ENCODE results near the gene VMO1. TPM values are rescaled to one million over a fixed set of nuclear protein-coding genes. Genes with fewer than 3 reads are reported as not detected.

VMO1 gene
- total RNA-seq, 2 donors from 2014 or later: 0.75 to 1.0 TPM

GRCh38 chr17:4795168-4795567, 9.0 kb upstream of the VMO1 start:
- peaks cover 20% of the 10 kb centered on the region for H3K36me3 ChIP-seq (ENCODE audit: control insufficient read depth, insufficient read depth, low read length)
- no peaks in the 10 kb centered on the region for H3K4me1 ChIP-seq (ENCODE audit: control insufficient read depth, insufficient read depth, low read length)
- Mint-ChIP-seq H3K4me3 (peak overlapping the region; percentile 99), H3K36me3 (ENCODE audit: low read depth) (peaks cover 16% of the 10 kb centered on the region), H3K9me3 (peaks cover 2% of the 10 kb centered on the region), H3K27me3 (ENCODE audit: insufficient read depth) (peaks cover 32% of the 10 kb centered on the region), H3K4me1 (peaks cover 2% of the 10 kb centered on the region), H3K27ac (no peak overlapping the region)
- 100% methylated on average over 1 of the region's 1 CpG; no CpG with 5 or more reads in 1 of the 2 experiments for WGBS, 2 experiments (ENCODE audit: insufficient coverage in 1 of 2, insufficient read length in 1 of 2)
- H3K9me3 ChIP-seq (ENCODE audit: control insufficient read depth, low read length): peaks cover 5% of the 10 kb centered on the region
- peaks cover 25% of the 10 kb centered on the region for H3K27me3 ChIP-seq (ENCODE audit: control insufficient read depth, insufficient read depth, low read length, poor library complexity, severe bottlenecking)
- H3K9ac ChIP-seq (ENCODE audit: extremely low read depth, low read length, poor library complexity, severe bottlenecking): no peak overlapping the region
- DNase-seq: no peak
- H3K27ac ChIP-seq (ENCODE audit: low read depth, low read length): no peak overlapping the region
- peak overlapping the region; percentile 98 for H3K4me3 ChIP-seq (ENCODE audit: low read length)
- TF ChIP-seq, protein P1, sequence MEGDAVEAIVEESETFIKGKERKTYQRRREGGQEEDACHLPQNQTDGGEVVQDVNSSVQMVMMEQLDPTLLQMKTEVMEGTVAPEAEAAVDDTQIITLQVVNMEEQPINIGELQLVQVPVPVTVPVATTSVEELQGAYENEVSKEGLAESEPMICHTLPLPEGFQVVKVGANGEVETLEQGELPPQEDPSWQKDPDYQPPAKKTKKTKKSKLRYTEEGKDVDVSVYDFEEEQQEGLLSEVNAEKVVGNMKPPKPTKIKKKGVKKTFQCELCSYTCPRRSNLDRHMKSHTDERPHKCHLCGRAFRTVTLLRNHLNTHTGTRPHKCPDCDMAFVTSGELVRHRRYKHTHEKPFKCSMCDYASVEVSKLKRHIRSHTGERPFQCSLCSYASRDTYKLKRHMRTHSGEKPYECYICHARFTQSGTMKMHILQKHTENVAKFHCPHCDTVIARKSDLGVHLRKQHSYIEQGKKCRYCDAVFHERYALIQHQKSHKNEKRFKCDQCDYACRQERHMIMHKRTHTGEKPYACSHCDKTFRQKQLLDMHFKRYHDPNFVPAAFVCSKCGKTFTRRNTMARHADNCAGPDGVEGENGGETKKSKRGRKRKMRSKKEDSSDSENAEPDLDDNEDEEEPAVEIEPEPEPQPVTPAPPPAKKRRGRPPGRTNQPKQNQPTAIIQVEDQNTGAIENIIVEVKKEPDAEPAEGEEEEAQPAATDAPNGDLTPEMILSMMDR (conservative IDR thresholded peaks at IDR 0.05): no peak

DNA sequence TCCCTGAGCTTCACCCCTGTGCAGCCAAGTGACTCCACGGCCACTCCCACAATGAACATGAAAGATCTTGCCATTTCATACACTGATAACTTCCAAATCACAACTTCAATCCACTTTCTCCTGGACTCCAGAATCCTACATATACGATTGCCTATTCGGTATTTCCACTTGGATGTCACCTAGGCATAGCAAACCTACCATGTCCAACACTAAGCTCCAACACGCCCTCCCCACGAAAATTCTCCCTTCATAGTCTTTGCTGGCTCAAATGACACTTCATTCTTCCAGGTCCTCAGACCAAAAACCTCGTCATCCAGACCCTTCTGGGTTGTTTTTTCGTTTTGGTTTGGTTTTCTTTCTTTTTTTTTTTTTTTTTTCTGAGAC, 4.5 kb upstream of the VMO1 start:
- H3K27ac Mint-ChIP-seq: no peak overlapping the region
- TF ChIP-seq, protein P1 (conservative IDR thresholded peaks at IDR 0.05): no peak
- H3K27me3 Mint-ChIP-seq (ENCODE audit: insufficient read depth): peaks cover 64% of the 10 kb centered on the region

DNA sequence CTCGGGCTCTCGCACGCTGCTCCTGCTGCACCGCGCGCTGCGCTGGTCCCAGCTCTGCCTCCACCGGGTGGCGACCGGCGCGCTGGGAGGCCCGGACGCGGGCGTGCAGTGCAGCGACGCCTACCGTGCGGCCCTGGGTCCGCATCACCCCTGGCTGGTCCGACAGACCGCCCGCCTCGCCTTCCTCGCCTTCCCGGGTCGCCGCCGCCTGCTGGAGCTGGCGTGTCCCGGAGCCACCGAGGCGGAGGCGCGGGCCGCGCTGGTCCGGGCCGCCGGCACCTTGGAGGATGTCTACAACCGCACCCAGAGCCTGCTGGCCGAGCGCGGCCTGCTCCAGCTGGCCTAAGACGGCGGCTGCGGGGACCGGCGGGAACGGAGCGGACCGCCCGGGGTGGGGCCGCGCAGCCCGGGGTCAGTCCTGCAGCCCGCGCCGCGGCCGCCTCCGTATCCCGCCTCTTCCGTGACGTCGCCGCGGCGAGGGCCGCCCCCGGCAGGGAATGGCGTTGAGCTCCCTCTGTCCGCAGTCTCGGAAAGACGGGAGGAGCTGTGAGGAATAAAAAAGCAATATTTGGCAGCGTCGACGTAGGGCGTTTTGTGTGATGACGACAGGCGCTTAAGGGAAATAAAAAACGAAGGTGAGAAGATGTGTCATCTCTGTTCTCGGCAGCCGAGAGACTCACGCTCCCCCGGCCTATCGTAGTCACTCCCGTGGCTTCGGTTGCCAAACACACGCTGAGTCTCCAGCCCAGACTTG, 4.0 kb upstream of the VMO1 start:
- WGBS, 2 experiments (ENCODE audit: insufficient coverage in 1 of 2, insufficient read length in 1 of 2): 1 to 2% methylated on average over 20 to 91 of the region's 91 CpGs
- peak; percentile 93 for DNase-seq
- peaks cover 69% of the 10 kb centered on the region for H3K27me3 Mint-ChIP-seq (ENCODE audit: insufficient read depth)
- no peak overlapping the region for H3K27ac ChIP-seq (ENCODE audit: low read depth, low read length)
- H3K4me3 ChIP-seq (ENCODE audit: low read length): peak overlapping the region; percentile 91
- H3K4me1 Mint-ChIP-seq: peaks cover 6% of the 10 kb centered on the region
- H3K4me1 ChIP-seq (ENCODE audit: control insufficient read depth, insufficient read depth, low read length): no peaks in the 10 kb centered on the region
- H3K36me3 Mint-ChIP-seq (ENCODE audit: low read depth): no peaks in the 10 kb centered on the region
- H3K4me3 Mint-ChIP-seq: peak overlapping the region; percentile 67
- peaks cover 2% of the 10 kb centered on the region for H3K9me3 ChIP-seq (ENCODE audit: control insufficient read depth, low read length)
- H3K27me3 ChIP-seq (ENCODE audit: control insufficient read depth, insufficient read depth, low read length, poor library complexity, severe bottlenecking): peaks cover 67% of the 10 kb centered on the region
- peak overlapping the region; percentile 67 for H3K9ac ChIP-seq (ENCODE audit: extremely low read depth, low read length, poor library complexity, severe bottlenecking)
- no peaks in the 10 kb centered on the region for H3K9me3 Mint-ChIP-seq
- H3K36me3 ChIP-seq (ENCODE audit: control insufficient read depth, insufficient read depth, low read length): no peaks in the 10 kb centered on the region
- TF ChIP-seq, protein P1 (conservative IDR thresholded peaks at IDR 0.05): peak; percentile 85
- peak overlapping the region; percentile 44 for H3K27ac Mint-ChIP-seq

More for the DNA sequence above, 4.5 kb upstream of the VMO1 start:
- DNase-seq: no peak
- peaks cover 6% of the 10 kb centered on the region for H3K4me1 Mint-ChIP-seq
- H3K27ac ChIP-seq (ENCODE audit: low read depth, low read length): no peak overlapping the region
- H3K4me3 ChIP-seq (ENCODE audit: low read length): peak overlapping the region; percentile 91
- no peak overlapping the region for H3K9ac ChIP-seq (ENCODE audit: extremely low read depth, low read length, poor library complexity, severe bottlenecking)
- 70 to 94% methylated on average over 5 to 7 of the region's 7 CpGs for WGBS, 2 experiments (ENCODE audit: insufficient coverage in 1 of 2, insufficient read length in 1 of 2)
- no peaks in the 10 kb centered on the region for H3K4me1 ChIP-seq (ENCODE audit: control insufficient read depth, insufficient read depth, low read length)
- H3K4me3 Mint-ChIP-seq: peak overlapping the region; percentile 67
- H3K9me3 ChIP-seq (ENCODE audit: control insufficient read depth, low read length): peaks cover 5% of the 10 kb centered on the region
- no peaks in the 10 kb centered on the region for H3K36me3 ChIP-seq (ENCODE audit: control insufficient read depth, insufficient read depth, low read length)
- peaks cover 61% of the 10 kb centered on the region for H3K27me3 ChIP-seq (ENCODE audit: control insufficient read depth, insufficient read depth, low read length, poor library complexity, severe bottlenecking)
- no peaks in the 10 kb centered on the region for H3K36me3 Mint-ChIP-seq (ENCODE audit: low read depth)
- H3K9me3 Mint-ChIP-seq: peaks cover under 1% of the 10 kb centered on the region

Measured in endodermal cell (in vitro differentiated cells).